Measurements from ENCODE around the gene ADRA2B.
"Not testable (repeated sequence)": the region's sequence is repeated elsewhere in the genome, so short reads cannot be mapped to it uniquely, and the experiment has no call there.

DNA sequence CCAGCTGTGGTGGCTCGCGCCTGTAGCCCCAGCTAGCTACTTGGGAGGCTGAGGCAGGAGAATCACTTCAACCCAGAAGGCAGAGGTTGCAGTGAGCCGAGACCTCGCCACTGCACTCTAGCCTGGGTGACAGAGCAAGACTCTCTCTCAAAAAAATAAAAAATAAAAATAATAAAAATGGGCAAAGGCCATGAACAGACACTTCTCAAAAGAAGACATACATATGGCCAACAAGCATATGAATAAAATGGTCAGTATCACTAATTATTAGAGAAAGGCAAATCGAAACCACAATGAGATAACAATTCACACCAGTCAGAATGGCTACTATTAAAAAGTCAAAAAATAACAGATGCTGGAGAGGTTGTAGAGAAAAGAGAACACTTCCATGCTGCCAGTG, 44.0 kb upstream of the ADRA2B start:
- TF ChIP-seq, protein P1, sequence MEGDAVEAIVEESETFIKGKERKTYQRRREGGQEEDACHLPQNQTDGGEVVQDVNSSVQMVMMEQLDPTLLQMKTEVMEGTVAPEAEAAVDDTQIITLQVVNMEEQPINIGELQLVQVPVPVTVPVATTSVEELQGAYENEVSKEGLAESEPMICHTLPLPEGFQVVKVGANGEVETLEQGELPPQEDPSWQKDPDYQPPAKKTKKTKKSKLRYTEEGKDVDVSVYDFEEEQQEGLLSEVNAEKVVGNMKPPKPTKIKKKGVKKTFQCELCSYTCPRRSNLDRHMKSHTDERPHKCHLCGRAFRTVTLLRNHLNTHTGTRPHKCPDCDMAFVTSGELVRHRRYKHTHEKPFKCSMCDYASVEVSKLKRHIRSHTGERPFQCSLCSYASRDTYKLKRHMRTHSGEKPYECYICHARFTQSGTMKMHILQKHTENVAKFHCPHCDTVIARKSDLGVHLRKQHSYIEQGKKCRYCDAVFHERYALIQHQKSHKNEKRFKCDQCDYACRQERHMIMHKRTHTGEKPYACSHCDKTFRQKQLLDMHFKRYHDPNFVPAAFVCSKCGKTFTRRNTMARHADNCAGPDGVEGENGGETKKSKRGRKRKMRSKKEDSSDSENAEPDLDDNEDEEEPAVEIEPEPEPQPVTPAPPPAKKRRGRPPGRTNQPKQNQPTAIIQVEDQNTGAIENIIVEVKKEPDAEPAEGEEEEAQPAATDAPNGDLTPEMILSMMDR (IDR thresholded peaks at IDR 0.05), result not testable (repeated sequence)
- TF ChIP-seq POLR2A, EP300, POLR2AphosphoS5 (IDR thresholded peaks at IDR 0.05): not testable (repeated sequence)

Measured in stomach (tissue), 4 donors.